OCI-LY7 (cell line): ENCODE measurements around the gene CIB4.

Experiments
- EZH2phosphoT487 ChIP-seq: fragments of 200-600 bp; sonication (generic); IDR thresholded peaks from 2 replicates; pipeline ENCODE4 v1.6.1; 2018; ENCODE audit warnings: low read depth, borderline replicate concordance, mild to moderate bottlenecking, mixed run types, antibody characterized with exemption, low read length, moderate library complexity, mixed read lengths
- TF ChIP-seq, protein P1 (sequence below): fragments of 200-600 bp; sonication (generic); conservative IDR thresholded peaks from 2 replicates; pipeline ENCODE4 v1.5.1; 2014; ENCODE audit warnings: mild to moderate bottlenecking, antibody characterized with exemption, low read length, moderate library complexity, mixed read lengths

DNA sequence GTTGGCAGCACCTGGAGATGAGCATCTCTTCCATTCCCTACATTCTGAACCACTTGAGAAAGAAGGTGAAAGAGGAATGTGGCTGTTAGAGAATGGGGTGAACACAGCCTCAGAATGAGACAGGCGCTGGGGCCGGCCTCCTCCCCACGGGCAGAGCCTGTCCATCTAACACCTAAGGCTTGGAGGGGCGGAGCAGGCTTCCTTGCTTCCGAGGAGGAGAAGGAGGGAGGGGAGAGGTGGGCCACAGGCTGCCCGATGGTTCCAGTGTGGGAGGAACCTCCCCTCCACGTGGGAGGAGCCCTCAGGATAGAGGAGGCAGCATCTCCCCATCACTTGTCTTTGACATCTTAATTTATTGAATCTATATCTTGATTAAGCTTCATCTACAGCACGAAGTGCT is 68.6 kb downstream of the CIB4 start:
- TF ChIP-seq, protein P1, sequence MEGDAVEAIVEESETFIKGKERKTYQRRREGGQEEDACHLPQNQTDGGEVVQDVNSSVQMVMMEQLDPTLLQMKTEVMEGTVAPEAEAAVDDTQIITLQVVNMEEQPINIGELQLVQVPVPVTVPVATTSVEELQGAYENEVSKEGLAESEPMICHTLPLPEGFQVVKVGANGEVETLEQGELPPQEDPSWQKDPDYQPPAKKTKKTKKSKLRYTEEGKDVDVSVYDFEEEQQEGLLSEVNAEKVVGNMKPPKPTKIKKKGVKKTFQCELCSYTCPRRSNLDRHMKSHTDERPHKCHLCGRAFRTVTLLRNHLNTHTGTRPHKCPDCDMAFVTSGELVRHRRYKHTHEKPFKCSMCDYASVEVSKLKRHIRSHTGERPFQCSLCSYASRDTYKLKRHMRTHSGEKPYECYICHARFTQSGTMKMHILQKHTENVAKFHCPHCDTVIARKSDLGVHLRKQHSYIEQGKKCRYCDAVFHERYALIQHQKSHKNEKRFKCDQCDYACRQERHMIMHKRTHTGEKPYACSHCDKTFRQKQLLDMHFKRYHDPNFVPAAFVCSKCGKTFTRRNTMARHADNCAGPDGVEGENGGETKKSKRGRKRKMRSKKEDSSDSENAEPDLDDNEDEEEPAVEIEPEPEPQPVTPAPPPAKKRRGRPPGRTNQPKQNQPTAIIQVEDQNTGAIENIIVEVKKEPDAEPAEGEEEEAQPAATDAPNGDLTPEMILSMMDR, result no peak
- no peak for TF ChIP-seq EZH2phosphoT487
